Body of pancreas (tissue), 4 donors: ENCODE data around the gene FUT8. TPM values are rescaled to one million over a fixed set of nuclear protein-coding genes. Genes with fewer than 3 reads are reported as not detected.
"Not testable (repeated sequence)": the region's sequence is repeated elsewhere in the genome, so short reads cannot be mapped to it uniquely, and the experiment has no call there.

Experiments used
- ATAC-seq: fragments of 150-250 bp; one replicate; pipeline ENCODE4 v1.9.1; 2016
- DNase-seq, 4 donors: peaks; one replicate each; pipeline ENCODE4 v3.0.0-alpha.2; 2019
- H3K27ac ChIP-seq, 4 donors: fragments of 200-600 bp; sonication (generic); 1 replicate in 3 of 4; 2 replicates in 1 of 4; pipeline versions ENCODE4 v1.5.1 to v1.6.1; 2016 to 2019; ENCODE audit warnings: mild to moderate bottlenecking in 1 of 4, mixed read lengths in 1 of 4, moderate library complexity in 1 of 4
- H3K27me3 ChIP-seq, 2 donors: fragments of 200-600 bp; sonication (generic); one replicate each; pipeline ENCODE4 v1.6.0; 2016; ENCODE audit warnings: mild to moderate bottlenecking in 1 of 2
- H3K36me3 ChIP-seq, 2 donors: fragments of 200-600 bp; sonication (generic); replicated peaks in 1 of 2; 2 replicates each; pipeline ENCODE4 v1.5.1; 2016; ENCODE audit warnings: low read depth in 2 of 2; ENCODE audit not compliant: insufficient read depth in 1 of 2
- H3K4me1 ChIP-seq: fragments of 200-600 bp; sonication (generic); one replicate; pipeline ENCODE4 v1.6.0; 2016
- H3K4me3 ChIP-seq, 2 donors: fragments of 200-600 bp; sonication (generic); 1 replicate in 1 of 2; 2 replicates in 1 of 2; pipeline ENCODE4 v1.5.1; 2016 to 2019
- H3K9me3 ChIP-seq, 3 donors: fragments of 200-600 bp; sonication (generic); 1 replicate in 2 of 3; 2 replicates in 1 of 3; pipeline ENCODE4 v1.5.1; 2016
- CTCF ChIP-seq, 7 experiments: fragments of 450-650 bp in 4 of 7; fragments of 200-600 bp in 3 of 7; sonication (generic) in 3 of 7; IDR thresholded peaks; one replicate each; pipeline ENCODE4 v1.5.1; 2016 to 2019; ENCODE audit warnings: antibody characterized with exemption in 7 of 7
- POLR2A ChIP-seq, 3 donors: fragments of 450-650 bp; IDR thresholded peaks; one replicate each; pipeline ENCODE4 v1.6.1; 2016; ENCODE audit warnings: antibody characterized with exemption in 3 of 3, mild to moderate bottlenecking in 2 of 3
- WGBS, 2 donors: methylation state at CpG; one replicate each; pipeline ENCODE4 v1.1.5; 2017; 5-methylcytosine and 5-hydroxymethylcytosine counted together
- intact Hi-C: fragments of 100-400 bp; cut with DNase I; formaldehyde crosslinking; loops from one replicate; pipeline ENCODE4 v1.15.1; 2023
- total RNA-seq, 2 donors: library from RNA; depleted of rRNA; stranded (reverse); fragments of >200 nt; gene quantifications; one replicate each; pipeline ENCODE4 v1.1.0, GENCODE V29; 2016

Gene FUT8
- total RNA-seq, 2 donors from 2014 or later = 31.1 to 33.0 TPM

GRCh38 chr14:65465584-65465983, 53.1 kb downstream of the FUT8 start:
- H3K4me3 ChIP-seq = no peak overlapping the region
- no peaks in the 10 kb centered on the region for H3K36me3 ChIP-seq
- 93 to 97% methylated on average over 1 of the region's 1 CpG for WGBS, 2 donors
- no peak overlapping the region for H3K27ac ChIP-seq
- DNase-seq = no peak
- no peaks in the 10 kb centered on the region for H3K9me3 ChIP-seq
- H3K4me1 ChIP-seq = no peaks in the 10 kb centered on the region
- ATAC-seq = no peak
- TF ChIP-seq POLR2A (IDR thresholded peaks at IDR 0.05) (no peak), CTCF (IDR thresholded peaks at IDR 0.05) (no peak)
- no peaks in the 10 kb centered on the region for H3K27me3 ChIP-seq
- intact Hi-C loops = no loop called here

- not testable (repeated sequence) for ATAC-seq
Measured at GRCh38 chr14:65467926-65468325, 55.4 kb downstream of the FUT8 start.

GRCh38 chr14:65469903-65470302, 57.4 kb downstream of the FUT8 start:
- Histone ChIP-seq H3K36me3 (no peaks in the 10 kb centered on the region), H3K27ac (no peak overlapping the region), H3K9me3 (no peaks in the 10 kb centered on the region), H3K4me3 (no peak overlapping the region), H3K4me1 (no peaks in the 10 kb centered on the region), H3K27me3 (no peaks in the 10 kb centered on the region)
- DNase-seq (no peak), ATAC-seq (no peak)
- TF ChIP-seq POLR2A (IDR thresholded peaks at IDR 0.05) (no peak), CTCF (IDR thresholded peaks at IDR 0.05) (no peak)
- WGBS, 2 donors = 91 to 100% methylated on average over 2 to 10 of the region's 11 CpGs
- intact Hi-C loops = no loop called here

More at GRCh38 chr14:65467926-65468325, 55.4 kb downstream of the FUT8 start:
- H3K9me3 ChIP-seq, intact Hi-C loops, H3K36me3 ChIP-seq, H3K27me3 ChIP-seq, H3K4me3 ChIP-seq, DNase-seq, H3K27ac ChIP-seq, H3K4me1 ChIP-seq: not testable (repeated sequence)
- WGBS, 2 donors = 90% methylated on average over 8 of the region's 8 CpGs

GRCh38 chr14:65470404-65470880, 57.9 kb downstream of the FUT8 start:
- TF ChIP-seq POLR2A (IDR thresholded peaks at IDR 0.05) (no peak), CTCF (IDR thresholded peaks at IDR 0.05) (no peak)
- WGBS, 2 donors = 95 to 98% methylated on average over 4 to 11 of the region's 13 CpGs
- Histone ChIP-seq H3K4me3 (no peak overlapping the region), H3K36me3 (no peaks in the 10 kb centered on the region), H3K9me3 (no peaks in the 10 kb centered on the region), H3K27ac (no peak overlapping the region), H3K27me3 (no peaks in the 10 kb centered on the region), H3K4me1 (no peaks in the 10 kb centered on the region)
- intact Hi-C loops = no loop called here
- ATAC-seq (no peak), DNase-seq (no peak)

- Histone ChIP-seq H3K9me3 (no peaks in the 10 kb centered on the region), H3K36me3 (no peaks in the 10 kb centered on the region), H3K4me1 (no peaks in the 10 kb centered on the region), H3K27ac (no peak overlapping the region), H3K4me3 (no peak overlapping the region), H3K27me3 (no peaks in the 10 kb centered on the region)
- intact Hi-C loops = no loop called here
- TF ChIP-seq CTCF (IDR thresholded peaks at IDR 0.05) (no peak), POLR2A (IDR thresholded peaks at IDR 0.05) (no peak)
- ATAC-seq = no peak
- WGBS, 2 donors = 74 to 80% methylated on average over 5 of the region's 5 CpGs
- DNase-seq = no peak
Measured at GRCh38 chr14:65471038-65471878, 58.7 kb downstream of the FUT8 start.
